Measurements from ENCODE around the gene E2F1. TPM values are rescaled to one million over a fixed set of nuclear protein-coding genes. Genes with fewer than 3 reads are reported as not detected.

Gene E2F1
- total and polyA plus RNA-seq, 4 donors = 4.2 to 10.9 (median 8.5) TPM

GRCh38 chr20:33677991-33678702 is 8.0 kb downstream of the E2F1 start:
- Histone ChIP-seq H3K36me3 (ENCODE audit: control insufficient read depth in 4 of 4, insufficient read depth in 4 of 4, low read length in 4 of 4) (peaks cover 0 to 2% (median 0%) of the 10 kb centered on the region in 4 donors), H3K27me3 (ENCODE audit: control insufficient read depth in 3 of 3, insufficient read depth in 3 of 3, low read length in 2 of 3) (no peaks in the 10 kb centered on the region), H3K4me3 (no peak overlapping the region), H3K4me1 (ENCODE audit: control insufficient read depth in 5 of 5, insufficient read depth in 5 of 5, low read length in 5 of 5) (peaks cover 0 to 29% (median 12%) of the 10 kb centered on the region in 5 donors), H3K9ac (ENCODE audit: insufficient read depth in 1 of 2, low read length in 2 of 2) (no peak overlapping the region), H3K9me3 (ENCODE audit: control insufficient read depth in 4 of 4, insufficient read depth in 3 of 4, low read length in 3 of 4) (no peaks in the 10 kb centered on the region), H3K27ac (ENCODE audit: low read depth in 1 of 2, low read length in 1 of 2) (no peak overlapping the region)
- 90 to 92% methylated on average over 15 of the region's 15 CpGs for WGBS, 2 donors
- DNase-seq (no peak), ATAC-seq (ENCODE audit: insufficient read depth, low FRiP score) (no peak)
- no peak for TF ChIP-seq CTCF (IDR thresholded peaks at IDR 0.05; ENCODE audit: control extremely low read depth, extremely low read depth)

- ATAC-seq (ENCODE audit: insufficient read depth, low FRiP score) (no peak), DNase-seq (no peak)
- Histone ChIP-seq H3K36me3 (ENCODE audit: control insufficient read depth in 4 of 4, insufficient read depth in 4 of 4, low read length in 4 of 4) (peaks cover 0 to 2% (median 0%) of the 10 kb centered on the region in 4 donors), H3K9ac (ENCODE audit: insufficient read depth in 1 of 2, low read length in 2 of 2) (no peak overlapping the region), H3K27me3 (ENCODE audit: control insufficient read depth in 3 of 3, insufficient read depth in 3 of 3, low read length in 2 of 3) (no peaks in the 10 kb centered on the region), H3K4me1 (ENCODE audit: control insufficient read depth in 5 of 5, insufficient read depth in 5 of 5, low read length in 5 of 5) (peaks cover 0 to 40% (median 13%) of the 10 kb centered on the region in 5 donors), H3K4me3 (no peak overlapping the region), H3K27ac (ENCODE audit: low read depth in 1 of 2, low read length in 1 of 2) (no peak overlapping the region), H3K9me3 (ENCODE audit: control insufficient read depth in 4 of 4, insufficient read depth in 3 of 4, low read length in 3 of 4) (no peaks in the 10 kb centered on the region)
- no peak for TF ChIP-seq CTCF (IDR thresholded peaks at IDR 0.05; ENCODE audit: control extremely low read depth, extremely low read depth)
- WGBS, 2 donors = 94 to 96% methylated on average over 31 of the region's 31 CpGs
Observed at GRCh38 chr20:33676652-33677645, 9.2 kb downstream of the E2F1 start.

GRCh38 chr20:33676121-33676520 is 10.1 kb downstream of the E2F1 start:
- Histone ChIP-seq H3K27ac (ENCODE audit: low read depth in 1 of 2, low read length in 1 of 2) (peak overlapping the region in 1 of 2 donors; percentile 87), H3K9ac (ENCODE audit: insufficient read depth in 1 of 2, low read length in 2 of 2) (no peak overlapping the region), H3K4me3 (no peak overlapping the region), H3K36me3 (ENCODE audit: control insufficient read depth in 4 of 4, insufficient read depth in 4 of 4, low read length in 4 of 4) (peaks cover 0 to 6% (median 0%) of the 10 kb centered on the region in 4 donors), H3K27me3 (ENCODE audit: control insufficient read depth in 3 of 3, insufficient read depth in 3 of 3, low read length in 2 of 3) (no peaks in the 10 kb centered on the region), H3K4me1 (ENCODE audit: control insufficient read depth in 5 of 5, insufficient read depth in 5 of 5, low read length in 5 of 5) (peaks cover 0 to 40% (median 13%) of the 10 kb centered on the region in 5 donors), H3K9me3 (ENCODE audit: control insufficient read depth in 4 of 4, insufficient read depth in 3 of 4, low read length in 3 of 4) (no peaks in the 10 kb centered on the region)
- no peak for TF ChIP-seq CTCF (IDR thresholded peaks at IDR 0.05; ENCODE audit: control extremely low read depth, extremely low read depth)
- ATAC-seq (ENCODE audit: insufficient read depth, low FRiP score) (no peak), DNase-seq (no peak)
- 88% methylated on average over 11 of the region's 11 CpGs for WGBS, 2 donors

All from lung (tissue), 12 donors.